ENCODE data around the gene OR6C3.
"Not testable (repeated sequence)": the region's sequence is repeated elsewhere in the genome, so short reads cannot be mapped to it uniquely, and the experiment has no call there.

The OR6C3 gene

DNA sequence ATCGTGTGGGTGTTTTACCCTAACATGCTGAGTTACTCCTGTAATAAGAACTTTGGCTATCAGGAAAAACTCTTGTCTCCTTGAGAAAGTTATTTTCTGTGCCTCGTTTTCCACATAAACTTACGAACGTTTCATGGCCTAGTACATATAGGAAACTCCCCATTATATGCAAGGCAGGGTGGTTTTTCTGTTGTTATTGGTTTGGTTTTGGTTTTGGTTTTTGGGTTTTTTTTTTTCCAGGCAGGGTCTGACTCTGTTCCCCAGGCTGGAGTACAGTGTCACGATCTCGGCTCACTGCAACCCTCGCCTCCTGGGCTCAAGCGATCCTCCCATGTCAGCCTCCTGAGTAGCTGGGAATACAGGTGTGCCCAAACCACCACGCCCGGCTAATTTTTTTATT, 5.5 kb downstream of the OR6C3 start:
- no peak for DNase-seq (ENCODE audit: low read depth)
- TF ChIP-seq, protein P1, sequence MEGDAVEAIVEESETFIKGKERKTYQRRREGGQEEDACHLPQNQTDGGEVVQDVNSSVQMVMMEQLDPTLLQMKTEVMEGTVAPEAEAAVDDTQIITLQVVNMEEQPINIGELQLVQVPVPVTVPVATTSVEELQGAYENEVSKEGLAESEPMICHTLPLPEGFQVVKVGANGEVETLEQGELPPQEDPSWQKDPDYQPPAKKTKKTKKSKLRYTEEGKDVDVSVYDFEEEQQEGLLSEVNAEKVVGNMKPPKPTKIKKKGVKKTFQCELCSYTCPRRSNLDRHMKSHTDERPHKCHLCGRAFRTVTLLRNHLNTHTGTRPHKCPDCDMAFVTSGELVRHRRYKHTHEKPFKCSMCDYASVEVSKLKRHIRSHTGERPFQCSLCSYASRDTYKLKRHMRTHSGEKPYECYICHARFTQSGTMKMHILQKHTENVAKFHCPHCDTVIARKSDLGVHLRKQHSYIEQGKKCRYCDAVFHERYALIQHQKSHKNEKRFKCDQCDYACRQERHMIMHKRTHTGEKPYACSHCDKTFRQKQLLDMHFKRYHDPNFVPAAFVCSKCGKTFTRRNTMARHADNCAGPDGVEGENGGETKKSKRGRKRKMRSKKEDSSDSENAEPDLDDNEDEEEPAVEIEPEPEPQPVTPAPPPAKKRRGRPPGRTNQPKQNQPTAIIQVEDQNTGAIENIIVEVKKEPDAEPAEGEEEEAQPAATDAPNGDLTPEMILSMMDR (conservative IDR thresholded peaks at IDR 0.05; ENCODE audit: low read depth, low read length) = no peak
- no peak overlapping the region for H3K4me3 ChIP-seq (ENCODE audit: low read depth, low read length)

DNA sequence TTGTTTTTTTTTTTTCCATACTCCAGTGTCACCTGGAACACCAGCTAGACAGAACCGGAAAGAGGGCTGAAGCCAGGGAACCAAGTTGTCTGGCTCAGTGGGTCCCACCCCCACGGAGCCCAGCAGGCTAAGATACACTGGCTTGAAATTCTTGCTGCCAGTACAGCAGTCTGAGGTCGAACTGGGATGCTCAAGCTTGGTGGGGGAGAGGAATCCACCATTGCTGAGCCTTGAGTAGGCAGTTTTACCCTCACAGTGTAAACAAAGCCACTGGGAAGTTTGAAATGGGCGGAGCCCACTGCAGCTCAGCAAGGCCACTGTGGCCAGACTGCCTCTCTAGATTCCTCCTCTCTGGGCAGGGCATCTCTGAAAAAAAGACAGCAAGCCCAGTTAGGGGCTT, 24.8 kb downstream of the OR6C3 start:
- not testable (repeated sequence) for H3K4me3 ChIP-seq (ENCODE audit: low read depth, low read length); DNase-seq (ENCODE audit: low read depth)

DNA sequence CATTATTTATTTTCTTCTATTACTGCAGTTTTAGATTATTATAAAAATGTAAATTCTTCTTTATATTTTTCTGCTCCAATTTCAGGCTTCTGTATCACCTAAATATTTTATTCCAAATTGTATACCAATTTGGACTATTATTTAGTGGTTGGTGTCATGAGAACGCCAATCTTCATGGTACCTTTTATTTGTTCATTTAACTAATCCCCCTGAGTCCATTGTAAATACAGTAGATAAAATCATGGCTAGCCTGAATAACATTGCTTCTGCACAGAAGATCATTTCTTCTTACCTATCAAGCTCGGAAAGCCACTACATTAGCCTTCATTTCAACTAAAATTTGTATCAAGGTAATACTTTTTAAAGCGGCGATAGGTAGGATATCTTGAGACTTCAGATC, 32.1 kb downstream of the OR6C3 start, which contains the start of gene OR6C75:
TSS of gene OR6C75 (plus strand) at position 301 of the 400 bp plus-strand sequence. CDS start 2,136 bp downstream, outside the sequence.
- H3K4me3 ChIP-seq (ENCODE audit: low read depth, low read length) = no peak within 1 kb of the TSS
- TF ChIP-seq, protein P1 (conservative IDR thresholded peaks at IDR 0.05; ENCODE audit: low read depth, low read length) = no peak
- DNase-seq (ENCODE audit: low read depth) = no peak

- no peak overlapping the region for H3K4me3 ChIP-seq (ENCODE audit: low read depth, low read length)
- no peak for DNase-seq (ENCODE audit: low read depth)
- TF ChIP-seq, protein P1 (conservative IDR thresholded peaks at IDR 0.05; ENCODE audit: low read depth, low read length) = no peak
Measured at GRCh38 chr12:55365086-55365485, 34.5 kb downstream of the OR6C3 start.

DNA sequence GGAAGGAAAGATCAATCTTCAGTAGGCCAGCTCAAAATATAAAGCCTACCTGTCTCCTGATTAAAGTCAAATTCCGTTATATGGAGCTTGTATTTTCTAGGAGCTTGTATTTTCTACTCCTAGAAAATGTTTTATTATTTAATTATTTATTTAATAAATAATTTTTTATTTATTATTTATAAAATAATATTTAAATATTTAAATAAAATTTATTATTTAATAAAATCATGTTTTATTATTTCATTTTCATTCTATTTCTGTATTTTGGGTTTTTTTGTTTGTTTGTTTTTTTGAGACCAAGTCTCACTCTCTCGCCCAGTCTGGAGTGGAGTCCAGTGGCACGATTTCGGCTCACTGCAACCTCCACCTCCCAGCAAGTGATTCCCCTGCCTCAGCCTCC, 42.0 kb downstream of the OR6C3 start:
- TF ChIP-seq, protein P1 (conservative IDR thresholded peaks at IDR 0.05; ENCODE audit: low read depth, low read length) = no peak
- no peak for DNase-seq (ENCODE audit: low read depth)
- H3K4me3 ChIP-seq (ENCODE audit: low read depth, low read length) = no peak overlapping the region
